GM23338 (cell line): ENCODE measurements around the gene KCNG3. TPM values are rescaled to one million over a fixed set of nuclear protein-coding genes. Genes with fewer than 3 reads are reported as not detected.

Experiments
- ATAC-seq: fragments of 200-7000 bp; cut with Tn5 transposase; 3 replicates; pipeline ENCODE4 v1.9.1; 2020
- DNase-seq: peaks from one replicate; pipeline ENCODE4 v3.0.0-alpha.2; 2015; ENCODE audit warnings: low spot score
- H2AFZ ChIP-seq: fragments of 200-600 bp; sonication (generic); 2 replicates; pipeline ENCODE4 v1.8.0; 2016; ENCODE audit warnings: antibody characterized with exemption, mild to moderate bottlenecking, moderate library complexity
- H3F3A ChIP-seq: fragments of 200-600 bp; sonication (generic); replicated peaks from 2 replicates; pipeline ENCODE4 v1.8.0; 2017; ENCODE audit warnings: antibody characterized with exemption, mixed run types, low read depth
- H3K27ac ChIP-seq: fragments of 200-600 bp; sonication (generic); 2 replicates; pipeline ENCODE4 v1.6.1; 2016; ENCODE audit warnings: low read depth
- H3K27me3 ChIP-seq: fragments of 200-600 bp; sonication (generic); 2 replicates; pipeline ENCODE4 v1.8.0; 2016; ENCODE audit warnings: mild to moderate bottlenecking, mixed run types, moderate library complexity; ENCODE audit not compliant: insufficient read depth
- H3K36me3 ChIP-seq: fragments of 200-600 bp; sonication (generic); 2 replicates; pipeline ENCODE4 v1.8.0; 2016; ENCODE audit warnings: mild to moderate bottlenecking; ENCODE audit not compliant: insufficient read depth
- H3K4me1 ChIP-seq: fragments of 200-600 bp; sonication (generic); 2 replicates; pipeline ENCODE4 v1.8.0; 2016; ENCODE audit warnings: mild to moderate bottlenecking, moderate library complexity; ENCODE audit not compliant: insufficient read depth
- H3K4me2 ChIP-seq: fragments of 200-600 bp; sonication (generic); 2 replicates; pipeline ENCODE4 v1.7.1; 2017; ENCODE audit warnings: mixed run types
- H3K4me3 ChIP-seq: fragments of 200-600 bp; sonication (generic); 2 replicates; pipeline ENCODE4 v1.6.1; 2016; ENCODE audit warnings: mixed run types
- H3K79me2 ChIP-seq: fragments of 200-600 bp; sonication (generic); replicated peaks from 2 replicates; pipeline ENCODE4 v1.8.0; 2017; ENCODE audit warnings: mild to moderate bottlenecking; ENCODE audit not compliant: insufficient read depth
- H3K9me2 ChIP-seq: fragments of 200-600 bp; sonication (generic); 2 replicates; pipeline ENCODE4 v1.8.0; 2017; ENCODE audit not compliant: insufficient read depth
- H4K20me1 ChIP-seq: fragments of 200-600 bp; sonication (generic); replicated peaks from 2 replicates; pipeline ENCODE4 v1.8.0; 2017; ENCODE audit warnings: mild to moderate bottlenecking; ENCODE audit not compliant: insufficient read depth
- H3K27ac Mint-ChIP-seq: 2 replicates; pipeline ENCODE4 v1.8.0; 2020; ENCODE audit warnings: inconsistent platforms, mild to moderate bottlenecking, moderate library complexity, mixed read lengths
- H3K27me3 Mint-ChIP-seq: 3 replicates; pipeline ENCODE4 v1.8.0; 2022; ENCODE audit warnings: low read depth, mild to moderate bottlenecking, moderate library complexity, mixed read lengths, inconsistent platforms; ENCODE audit not compliant: insufficient read depth, poor library complexity
- H3K36me3 Mint-ChIP-seq: 3 replicates; pipeline ENCODE4 v1.8.0; 2021; ENCODE audit warnings: low read depth, mild to moderate bottlenecking, inconsistent platforms, moderate library complexity, mixed read lengths
- H3K4me1 Mint-ChIP-seq: 3 replicates; pipeline ENCODE4 v1.8.0; 2020; ENCODE audit warnings: mild to moderate bottlenecking, inconsistent platforms, mixed read lengths
- H3K4me3 Mint-ChIP-seq: 3 replicates; pipeline ENCODE4 v1.8.0; 2021; ENCODE audit warnings: moderate library complexity, mild to moderate bottlenecking, inconsistent platforms, mixed read lengths
- H3K9me3 Mint-ChIP-seq: 3 replicates; pipeline ENCODE4 v1.8.0; 2020; ENCODE audit warnings: moderate library complexity, mild to moderate bottlenecking, inconsistent platforms, mixed read lengths
- CREB1 ChIP-seq: fragments of 250-450 bp; sonication (Bioruptor Pico); IDR thresholded peaks from 2 replicates; pipeline ENCODE4 v1.5.0; 2020; ENCODE audit warnings: low read depth, mild to moderate bottlenecking, moderate library complexity
- EZH2 ChIP-seq: fragments of 200-600 bp; sonication (generic); IDR thresholded peaks from one replicate; pipeline ENCODE4 v1.8.0; 2017; ENCODE audit warnings: antibody characterized with exemption, mild to moderate bottlenecking, low read depth; ENCODE audit not compliant: unreplicated experiment
- EZH2phosphoT487 ChIP-seq: fragments of 200-600 bp; sonication (generic); IDR thresholded peaks from one replicate; pipeline ENCODE4 v1.8.1; 2018; ENCODE audit warnings: antibody characterized with exemption; ENCODE audit not compliant: unreplicated experiment
- JUNB ChIP-seq: IDR thresholded peaks from one replicate; pipeline ENCODE4 v1.6.1; 2016; ENCODE audit warnings: antibody characterized with exemption; ENCODE audit not compliant: unreplicated experiment
- POLR2AphosphoS5 ChIP-seq: IDR thresholded peaks from 2 replicates; pipeline ENCODE4 v1.6.1; 2016; ENCODE audit warnings: antibody characterized with exemption, low read depth
- REST ChIP-seq: IDR thresholded peaks from one replicate; pipeline ENCODE4 v1.6.1; 2018; ENCODE audit warnings: antibody characterized with exemption; ENCODE audit not compliant: unreplicated experiment
- ZNF114 ChIP-seq: fragments of 250-450 bp; sonication (Bioruptor Pico); IDR thresholded peaks from 2 replicates; pipeline ENCODE4 v1.5.0; 2020; ENCODE audit warnings: mild to moderate bottlenecking, moderate library complexity
- ZNF331 ChIP-seq: fragments of 250-450 bp; sonication (Bioruptor Pico); IDR thresholded peaks from 2 replicates; pipeline ENCODE4 v1.5.0; 2020; ENCODE audit warnings: low read depth, mild to moderate bottlenecking, moderate library complexity
- ZNF462 ChIP-seq: fragments of 250-450 bp; sonication (Bioruptor Pico); IDR thresholded peaks from 2 replicates; pipeline ENCODE4 v1.5.0; 2020; ENCODE audit warnings: mild to moderate bottlenecking, moderate library complexity
- polyA plus RNA-seq: library from polyadenylated mRNA; unstranded; fragments of >200 nt; fragmentation: Nextera tagmentation; extraction: Ambion mirVana; gene quantifications from 2 replicates; pipeline ENCODE4 v1.2.1, GENCODE V29; 2016
- total RNA-seq: library from RNA; depleted of rRNA; stranded (reverse); fragments of >200 nt; shearing (Covaris generic); gene quantifications from 2 replicates; pipeline ENCODE4 v1.2.3, GENCODE V29; 2014

Gene KCNG3
- total and polyA plus RNA-seq, 2 experiments from 2014 or later, result 2.5 to 36.2 TPM

GRCh38 chr2:42450136-42450535, 43.6 kb downstream of the KCNG3 start (continued):
- TF ChIP-seq REST (no peak), JUNB (no peak), EZH2phosphoT487 (no peak), EZH2 (no peak)

- DNase-seq (no peak), ATAC-seq (peak; percentile 40)
- Histone ChIP-seq H3K27ac (peak overlapping the region; percentile 5; the same call in 1 of the 2 replicates), H3K4me1 (peaks cover 2% of the 10 kb centered on the region; the same call in 1 of the 2 replicates), H3K36me3 (no peaks in the 10 kb centered on the region), H4K20me1 (peaks cover 8% of the 10 kb centered on the region; the same call in 1 of the 2 replicates), H2AFZ (no peak overlapping the region), H3K4me2 (no peak overlapping the region), H3F3A (no peaks in the 10 kb centered on the region), H3K9me2 (no peaks in the 10 kb centered on the region), H3K4me3 (no peak overlapping the region), H3K79me2 (peaks cover 85% of the 10 kb centered on the region), H3K27me3 (no peaks in the 10 kb centered on the region)
- peaks cover 13% of the 10 kb centered on the region; the same call in 1 of the 3 replicates for H3K4me1 Mint-ChIP-seq
- H3K27me3 Mint-ChIP-seq, result peaks cover 6% of the 10 kb centered on the region
- peaks cover 9% of the 10 kb centered on the region; the same call in 2 of the 3 replicates for H3K36me3 Mint-ChIP-seq
- H3K4me3 Mint-ChIP-seq, result no peak overlapping the region
- H3K27ac Mint-ChIP-seq, result no peak overlapping the region
- no peaks in the 10 kb centered on the region for H3K9me3 Mint-ChIP-seq
- TF ChIP-seq ZNF462 (CRISPR knock-in tag) (no peak), CREB1 (CRISPR knock-in tag) (no peak), ZNF114 (no peak), EZH2 (no peak), POLR2AphosphoS5 (no peak), REST (no peak), JUNB (no peak), ZNF331 (CRISPR knock-in tag) (no peak)
Observed at GRCh38 chr2:42449163-42450087, 44.4 kb downstream of the KCNG3 start.
